Measurements from ENCODE around the gene RAB36.

Gene RAB36

GRCh38 chr22:23144932-23145877 lies at the start of gene RAB36:
Gene RAB36 (plus strand): TSS chr22:23145477. CDS start chr22:23146617, 1,140 bp downstream.
- DNase-seq (ENCODE audit: low read depth, low spot score): peak; percentile 75

GRCh38 chr22:23095733-23096342 lies 49.4 kb upstream of the RAB36 start:
- no peak for DNase-seq (ENCODE audit: low read depth, low spot score)

GRCh38 chr22:23097412-23098229 lies 47.7 kb upstream of the RAB36 start:
- DNase-seq (ENCODE audit: low read depth, low spot score): no peak

GRCh38 chr22:23098230-23098705 lies 47.0 kb upstream of the RAB36 start:
- no peak for DNase-seq (ENCODE audit: low read depth, low spot score)

GRCh38 chr22:23098718-23099530 lies 46.4 kb upstream of the RAB36 start:
- no peak for DNase-seq (ENCODE audit: low read depth, low spot score)

- DNase-seq (ENCODE audit: low read depth, low spot score): no peak
Measured at GRCh38 chr22:23099531-23099804, 45.8 kb upstream of the RAB36 start.

GRCh38 chr22:23100124-23100801 lies 45.0 kb upstream of the RAB36 start:
- no peak for DNase-seq (ENCODE audit: low read depth, low spot score)

- no peak for DNase-seq (ENCODE audit: low read depth, low spot score)
Measured at GRCh38 chr22:23101524-23101923, 43.8 kb upstream of the RAB36 start.

GRCh38 chr22:23102002-23102655 lies 43.1 kb upstream of the RAB36 start:
- no peak for DNase-seq (ENCODE audit: low read depth, low spot score)

GRCh38 chr22:23102776-23103175 lies 42.5 kb upstream of the RAB36 start:
- no peak for DNase-seq (ENCODE audit: low read depth, low spot score)

GRCh38 chr22:23103199-23103954 lies 41.9 kb upstream of the RAB36 start:
- DNase-seq (ENCODE audit: low read depth, low spot score): no peak

GRCh38 chr22:23104187-23104971 lies 40.9 kb upstream of the RAB36 start:
- no peak for DNase-seq (ENCODE audit: low read depth, low spot score)

GRCh38 chr22:23105304-23105703 lies 40.0 kb upstream of the RAB36 start:
- no peak for DNase-seq (ENCODE audit: low read depth, low spot score)

GRCh38 chr22:23105919-23106318 lies 39.4 kb upstream of the RAB36 start:
- no peak for DNase-seq (ENCODE audit: low read depth, low spot score)

GRCh38 chr22:23106344-23106743 lies 38.9 kb upstream of the RAB36 start:
- no peak for DNase-seq (ENCODE audit: low read depth, low spot score)

GRCh38 chr22:23106906-23107367 lies 38.3 kb upstream of the RAB36 start:
- no peak for DNase-seq (ENCODE audit: low read depth, low spot score)

GRCh38 chr22:23107487-23108248 lies 37.6 kb upstream of the RAB36 start:
- no peak for DNase-seq (ENCODE audit: low read depth, low spot score)
